ENCODE results near the gene HAUS1.

GRCh38 chr18:46155641-46156051, 51.5 kb downstream of the HAUS1 start:
- no peak for TF ChIP-seq POLR2A (IDR thresholded peaks at IDR 0.05; ENCODE audit: extremely low read depth, insufficient read length)
- TF ChIP-seq, protein P1, sequence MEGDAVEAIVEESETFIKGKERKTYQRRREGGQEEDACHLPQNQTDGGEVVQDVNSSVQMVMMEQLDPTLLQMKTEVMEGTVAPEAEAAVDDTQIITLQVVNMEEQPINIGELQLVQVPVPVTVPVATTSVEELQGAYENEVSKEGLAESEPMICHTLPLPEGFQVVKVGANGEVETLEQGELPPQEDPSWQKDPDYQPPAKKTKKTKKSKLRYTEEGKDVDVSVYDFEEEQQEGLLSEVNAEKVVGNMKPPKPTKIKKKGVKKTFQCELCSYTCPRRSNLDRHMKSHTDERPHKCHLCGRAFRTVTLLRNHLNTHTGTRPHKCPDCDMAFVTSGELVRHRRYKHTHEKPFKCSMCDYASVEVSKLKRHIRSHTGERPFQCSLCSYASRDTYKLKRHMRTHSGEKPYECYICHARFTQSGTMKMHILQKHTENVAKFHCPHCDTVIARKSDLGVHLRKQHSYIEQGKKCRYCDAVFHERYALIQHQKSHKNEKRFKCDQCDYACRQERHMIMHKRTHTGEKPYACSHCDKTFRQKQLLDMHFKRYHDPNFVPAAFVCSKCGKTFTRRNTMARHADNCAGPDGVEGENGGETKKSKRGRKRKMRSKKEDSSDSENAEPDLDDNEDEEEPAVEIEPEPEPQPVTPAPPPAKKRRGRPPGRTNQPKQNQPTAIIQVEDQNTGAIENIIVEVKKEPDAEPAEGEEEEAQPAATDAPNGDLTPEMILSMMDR (IDR thresholded peaks at IDR 0.05; ENCODE audit: low read depth, low read length) = no peak
